Suprapubic skin (tissue), 4 donors: Measurements from ENCODE around the gene GDI2. TPM values are rescaled to one million over a fixed set of nuclear protein-coding genes. Genes with fewer than 3 reads are reported as not detected.
A peak's percentile ranks its signal among the peaks of the same experiment; 100 is the strongest.
"Not testable (repeated sequence)": the region's sequence is repeated elsewhere in the genome, so short reads cannot be mapped to it uniquely, and the experiment has no call there.

Experiments used
- DNase-seq, 2 donors: peaks; one replicate each; pipeline ENCODE4 v3.0.0-alpha.2; 2019; ENCODE audit warnings: low spot score in 2 of 2
- H3K27ac ChIP-seq: fragments of 200-600 bp; sonication (generic); one replicate; pipeline ENCODE4 v1.5.1; 2019
- H3K27me3 ChIP-seq: fragments of 200-600 bp; sonication (generic); one replicate; pipeline ENCODE4 v1.5.1; 2019
- H3K36me3 ChIP-seq: fragments of 200-600 bp; sonication (generic); one replicate; pipeline ENCODE4 v1.5.1; 2019
- H3K4me1 ChIP-seq: fragments of 200-600 bp; sonication (generic); one replicate; pipeline ENCODE4 v1.5.1; 2019
- H3K4me3 ChIP-seq: fragments of 200-600 bp; sonication (generic); one replicate; pipeline ENCODE4 v1.5.1; 2019; ENCODE audit warnings: mild to moderate bottlenecking
- H3K9me3 ChIP-seq: fragments of 200-600 bp; sonication (generic); one replicate; pipeline ENCODE4 v1.5.1; 2019
- CTCF ChIP-seq, 2 donors: fragments of 200-600 bp in 1 of 2; fragments of 450-650 bp in 1 of 2; sonication (generic) in 1 of 2; IDR thresholded peaks; one replicate each; pipeline ENCODE4 v1.5.1; 2016 to 2019; ENCODE audit warnings: antibody characterized with exemption in 2 of 2, mild to moderate bottlenecking in 1 of 2, moderate library complexity in 1 of 2
- EP300 ChIP-seq: sonication (generic); formaldehyde crosslinking; IDR thresholded peaks from one replicate; pipeline ENCODE4 v1.6.1; 2017; ENCODE audit warnings: antibody characterized with exemption
- POLR2A ChIP-seq, 2 donors: fragments of 450-650 bp; IDR thresholded peaks; one replicate each; pipeline ENCODE4 v1.6.1; 2017; ENCODE audit warnings: antibody characterized with exemption in 2 of 2, mild to moderate bottlenecking in 2 of 2, moderate library complexity in 2 of 2
- POLR2AphosphoS5 ChIP-seq, 3 donors: sonication (generic); formaldehyde crosslinking; IDR thresholded peaks; one replicate each; pipeline ENCODE4 v1.6.1; 2017; ENCODE audit warnings: antibody characterized with exemption in 3 of 3
- WGBS: methylation state at CpG from one replicate; pipeline ENCODE4 v1.1.5; 2018; 5-methylcytosine and 5-hydroxymethylcytosine counted together
- total RNA-seq, 4 donors: library from RNA; depleted of rRNA; stranded (reverse); fragments of >200 nt; gene quantifications; one replicate each; pipeline ENCODE4 v1.1.0, GENCODE V29; 2016

The GDI2 gene
- total RNA-seq, 4 donors from 2014 or later: 243 to 270 (median 256) TPM

DNA sequence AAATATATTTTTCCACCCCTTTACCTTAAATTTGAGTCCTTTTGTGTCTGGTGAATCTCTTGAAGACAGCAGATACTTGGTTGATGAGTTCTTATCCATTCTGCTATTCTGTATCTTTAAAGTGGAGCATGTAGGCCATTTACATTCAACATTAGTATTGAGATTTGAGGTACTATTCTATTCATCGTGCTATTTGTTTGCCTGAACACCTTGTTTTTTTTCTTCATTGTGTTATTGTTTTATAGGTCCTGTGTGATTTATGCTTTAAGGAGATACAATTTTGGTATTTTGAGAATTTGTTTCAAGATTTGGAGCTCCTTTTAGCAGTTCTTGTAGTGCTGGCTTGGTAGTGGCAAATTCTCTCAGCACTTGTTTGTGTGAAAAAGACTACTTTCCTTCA lies 29.9 kb downstream of the GDI2 start:
- DNase-seq: no peak
- TF ChIP-seq POLR2A (IDR thresholded peaks at IDR 0.05): no peak
- H3K9me3 ChIP-seq: no peaks in the 10 kb centered on the region
- H3K27ac ChIP-seq: no peak overlapping the region
- no peaks in the 10 kb centered on the region for H3K4me1 ChIP-seq
- no peaks in the 10 kb centered on the region for H3K27me3 ChIP-seq
- H3K4me3 ChIP-seq: no peak overlapping the region
- WGBS: 97% methylated on average over 1 of the region's 1 CpG
- H3K36me3 ChIP-seq: peaks cover 58% of the 10 kb centered on the region

DNA sequence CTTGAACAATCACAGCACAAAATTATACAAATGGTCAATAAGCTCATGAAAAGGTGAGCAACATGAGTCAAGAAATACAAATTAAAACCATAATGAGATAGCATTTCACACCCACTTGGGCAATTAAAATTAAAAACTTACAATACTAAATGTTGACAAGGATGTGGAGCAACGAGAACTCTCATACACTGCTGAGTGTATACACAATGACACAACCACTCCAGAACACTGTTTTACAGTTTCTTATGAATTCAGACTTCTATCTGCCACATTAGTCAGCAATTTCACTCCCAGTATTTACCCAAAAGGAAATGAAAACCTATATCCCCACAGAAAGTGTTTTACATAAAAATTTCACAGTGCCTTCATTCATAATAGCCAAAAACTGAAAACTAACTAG lies 31.1 kb downstream of the GDI2 start:
- Histone ChIP-seq H3K4me3 (no peak overlapping the region), H3K27me3 (no peaks in the 10 kb centered on the region), H3K27ac (no peak overlapping the region), H3K9me3 (no peaks in the 10 kb centered on the region), H3K4me1 (peaks cover 3% of the 10 kb centered on the region), H3K36me3 (peaks cover 53% of the 10 kb centered on the region)
- WGBS: 97% methylated on average over 1 of the region's 1 CpG
- TF ChIP-seq POLR2A (IDR thresholded peaks at IDR 0.05) (no peak), POLR2AphosphoS5 (IDR thresholded peaks at IDR 0.05) (no peak), CTCF (IDR thresholded peaks at IDR 0.05) (no peak), EP300 (no peak)
- no peak for DNase-seq

DNA sequence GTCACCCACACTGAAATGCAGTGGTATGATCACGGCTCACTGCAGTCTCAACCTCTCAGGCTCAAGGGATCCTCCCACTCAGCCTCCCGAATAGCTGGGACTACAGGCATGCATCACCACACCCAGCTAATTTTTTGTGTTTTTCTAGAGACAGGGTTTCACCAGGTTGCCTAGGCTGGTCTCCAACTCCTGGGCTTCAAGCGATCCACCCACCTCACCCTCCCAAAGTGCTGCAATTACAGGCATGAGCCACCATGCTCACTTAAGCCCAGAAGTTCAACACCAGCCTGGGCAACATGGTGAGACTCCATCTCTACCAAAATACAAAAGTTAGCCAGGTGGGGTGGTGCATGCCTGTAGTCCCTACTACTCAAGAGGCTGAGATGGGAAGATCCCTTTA lies 33.5 kb downstream of the GDI2 start:
- no peak overlapping the region for H3K27ac ChIP-seq
- no peaks in the 10 kb centered on the region for H3K27me3 ChIP-seq
- H3K4me1 ChIP-seq: peaks cover 20% of the 10 kb centered on the region
- H3K9me3 ChIP-seq: no peaks in the 10 kb centered on the region
- 59% methylated on average over 3 of the region's 3 CpGs for WGBS
- TF ChIP-seq POLR2AphosphoS5 (IDR thresholded peaks at IDR 0.05) (no peak), CTCF (IDR thresholded peaks at IDR 0.05) (no peak)
- peaks cover 43% of the 10 kb centered on the region for H3K36me3 ChIP-seq
- DNase-seq: no peak
- H3K4me3 ChIP-seq: no peak overlapping the region

GRCh38 chr10:5777758-5778157 lies 35.5 kb downstream of the GDI2 start:
- H3K27ac ChIP-seq: peak overlapping the region; percentile 78
- DNase-seq, H3K4me3 ChIP-seq, H3K9me3 ChIP-seq, H3K27me3 ChIP-seq: not testable (repeated sequence)
- WGBS: 86% methylated on average over 3 of the region's 3 CpGs
- peaks cover 20% of the 10 kb centered on the region for H3K4me1 ChIP-seq
- peaks cover 32% of the 10 kb centered on the region for H3K36me3 ChIP-seq

GRCh38 chr10:5776881-5777197 lies 36.4 kb downstream of the GDI2 start:
- 27% methylated on average over 3 of the region's 3 CpGs for WGBS
- Histone ChIP-seq H3K9me3 (no peaks in the 10 kb centered on the region), H3K36me3 (peaks cover 32% of the 10 kb centered on the region), H3K27ac (peak overlapping the region; percentile 78), H3K4me1 (peaks cover 20% of the 10 kb centered on the region), H3K27me3 (no peaks in the 10 kb centered on the region), H3K4me3 (no peak overlapping the region)
- no peak for TF ChIP-seq CTCF (IDR thresholded peaks at IDR 0.05)
- TF ChIP-seq POLR2A (IDR thresholded peaks at IDR 0.05): no peak
- TF ChIP-seq POLR2AphosphoS5 (IDR thresholded peaks at IDR 0.05): no peak
- no peak for TF ChIP-seq EP300
- DNase-seq: no peak

GRCh38 chr10:5776136-5776880 lies 36.9 kb downstream of the GDI2 start:
- no peak for TF ChIP-seq POLR2AphosphoS5 (IDR thresholded peaks at IDR 0.05)
- WGBS: 70% methylated on average over 7 of the region's 7 CpGs
- Histone ChIP-seq H3K27ac (peak overlapping the region; percentile 78), H3K9me3 (no peaks in the 10 kb centered on the region), H3K36me3 (peaks cover 34% of the 10 kb centered on the region), H3K4me3 (no peak overlapping the region), H3K4me1 (peaks cover 20% of the 10 kb centered on the region), H3K27me3 (no peaks in the 10 kb centered on the region)
- DNase-seq: no peak

- H3K27ac ChIP-seq: peak overlapping the region; percentile 78
- 81% methylated on average over 16 of the region's 16 CpGs for WGBS
- H3K27me3 ChIP-seq: no peaks in the 10 kb centered on the region
- H3K9me3 ChIP-seq: no peaks in the 10 kb centered on the region
- no peak overlapping the region for H3K4me3 ChIP-seq
- peaks cover 34% of the 10 kb centered on the region for H3K36me3 ChIP-seq
- DNase-seq: no peak
- H3K4me1 ChIP-seq: peaks cover 20% of the 10 kb centered on the region
- TF ChIP-seq POLR2A (IDR thresholded peaks at IDR 0.05) (no peak), CTCF (IDR thresholded peaks at IDR 0.05) (no peak), EP300 (no peak), POLR2AphosphoS5 (IDR thresholded peaks at IDR 0.05) (no peak)
These were observed 37.5 kb downstream of the GDI2 start for GRCh38 chr10:5775685-5776084.
